Activated CD4-positive, CD25-positive, alpha-beta regulatory T cell treated with anti-CD3 and anti-CD28 coated beads, Interleukin-2, amount 50 U/mL, for 24 hours (primary cell): ENCODE results near the gene CEACAM16.

ENCODE experiments used
- ATAC-seq, 2 donors: fragments of 150-1000 bp; cut with Tn5 transposase; one replicate each; pipeline ENCODE4 v1.10.0; 2021; ENCODE audit warnings: mild to moderate bottlenecking in 1 of 2, moderate library complexity in 1 of 2

Gene CEACAM16

GRCh38 chr19:44725684-44726083, 26.7 kb downstream of the CEACAM16 start:
- ATAC-seq = no peak

- no peak for ATAC-seq
Observed at GRCh38 chr19:44726465-44726864, 27.5 kb downstream of the CEACAM16 start.

- no peak for ATAC-seq
Observed at GRCh38 chr19:44728178-44728577, 29.2 kb downstream of the CEACAM16 start.

- ATAC-seq = no peak
Observed at GRCh38 chr19:44729516-44730033, 30.6 kb downstream of the CEACAM16 start.

- ATAC-seq = no peak
Observed at GRCh38 chr19:44731081-44731480, 32.1 kb downstream of the CEACAM16 start.

GRCh38 chr19:44731622-44732021, 32.7 kb downstream of the CEACAM16 start:
- no peak for ATAC-seq

- no peak for ATAC-seq
Observed at GRCh38 chr19:44732235-44733014, 33.5 kb downstream of the CEACAM16 start.

GRCh38 chr19:44734357-44734756, 35.4 kb downstream of the CEACAM16 start:
- ATAC-seq = no peak

GRCh38 chr19:44735011-44735410, 36.1 kb downstream of the CEACAM16 start:
- ATAC-seq = no peak

- no peak for ATAC-seq
Observed at GRCh38 chr19:44737238-44738071, 38.5 kb downstream of the CEACAM16 start.

- ATAC-seq = no peak
Observed at GRCh38 chr19:44738136-44738535, 39.2 kb downstream of the CEACAM16 start.

GRCh38 chr19:44738603-44739558, 39.9 kb downstream of the CEACAM16 start:
- no peak for ATAC-seq

GRCh38 chr19:44740351-44740824, 41.4 kb downstream of the CEACAM16 start:
- ATAC-seq = no peak

GRCh38 chr19:44741258-44741731, 42.3 kb downstream of the CEACAM16 start:
- ATAC-seq = peak; percentile 61 to 71

GRCh38 chr19:44741841-44742329, 42.9 kb downstream of the CEACAM16 start:
- peak; percentile 42 to 47 for ATAC-seq

- ATAC-seq = no peak
Observed at GRCh38 chr19:44742330-44743061, 43.5 kb downstream of the CEACAM16 start.

GRCh38 chr19:44744871-44745332, 46.0 kb downstream of the CEACAM16 start:
- ATAC-seq = no peak

GRCh38 chr19:44745341-44745831, 46.4 kb downstream of the CEACAM16 start:
- ATAC-seq = no peak

GRCh38 chr19:44745887-44746600, 47.1 kb downstream of the CEACAM16 start:
- ATAC-seq = no peak

GRCh38 chr19:44746616-44746945, 47.6 kb downstream of the CEACAM16 start:
- ATAC-seq = no peak
